HL-60 (cell line): ENCODE results near the gene HTR6.

ENCODE experiments used
- DNase-seq, 2 experiments: peaks; one replicate each; pipeline ENCODE4 v3.0.0-alpha.2; 2010 to 2020; ENCODE audit warnings: low read depth in 1 of 2, low spot score in 1 of 2
- H3K27ac ChIP-seq: fragments of 250-450 bp; sonication (Bioruptor Pico); replicated peaks from 2 replicates; pipeline ENCODE4 v1.5.1; 2020; ENCODE audit warnings: mild to moderate bottlenecking, moderate library complexity
- H3K27me3 ChIP-seq: fragments of 250-450 bp; sonication (Bioruptor Pico); 2 replicates; pipeline ENCODE4 v1.5.1; 2021; ENCODE audit warnings: mild to moderate bottlenecking, moderate library complexity; ENCODE audit not compliant: insufficient read depth, poor library complexity, severe bottlenecking
- H3K4me3 ChIP-seq: replicated peaks from 2 replicates; pipeline ENCODE4 v1.5.1; 2011; ENCODE audit warnings: mild to moderate bottlenecking, control low read depth, low read length; ENCODE audit not compliant: insufficient read depth
- GABPA ChIP-seq: IDR thresholded peaks from 2 replicates; pipeline ENCODE4 v1.6.1; 2012; ENCODE audit warnings: low read depth
- POLR2AphosphoS5 ChIP-seq: IDR thresholded peaks from 2 replicates; pipeline ENCODE4 v1.6.1; 2012; ENCODE audit warnings: low read depth
- REST ChIP-seq: IDR thresholded peaks from 2 replicates; pipeline ENCODE4 v1.6.1; 2012; ENCODE audit warnings: low read depth; ENCODE audit not compliant: insufficient replicate concordance
- SPI1 ChIP-seq: IDR thresholded peaks from 2 replicates; pipeline ENCODE4 v1.6.1; 2012; ENCODE audit warnings: low read depth, mild to moderate bottlenecking, borderline replicate concordance
- TF ChIP-seq, protein P1 (sequence below): IDR thresholded peaks from one replicate; pipeline ENCODE4 v1.5.1; 2011; ENCODE audit warnings: low read length, control low read depth, inconsistent platforms; ENCODE audit not compliant: insufficient read depth

The HTR6 gene

GRCh38 chr1:19694298-19694697, 29.6 kb downstream of the HTR6 start:
- Histone ChIP-seq H3K4me3 (no peak overlapping the region), H3K27me3 (no peaks in the 10 kb centered on the region), H3K27ac (no peak overlapping the region)
- DNase-seq = no peak
- no peak for TF ChIP-seq SPI1
- no peak for TF ChIP-seq REST
- TF ChIP-seq, protein P1, sequence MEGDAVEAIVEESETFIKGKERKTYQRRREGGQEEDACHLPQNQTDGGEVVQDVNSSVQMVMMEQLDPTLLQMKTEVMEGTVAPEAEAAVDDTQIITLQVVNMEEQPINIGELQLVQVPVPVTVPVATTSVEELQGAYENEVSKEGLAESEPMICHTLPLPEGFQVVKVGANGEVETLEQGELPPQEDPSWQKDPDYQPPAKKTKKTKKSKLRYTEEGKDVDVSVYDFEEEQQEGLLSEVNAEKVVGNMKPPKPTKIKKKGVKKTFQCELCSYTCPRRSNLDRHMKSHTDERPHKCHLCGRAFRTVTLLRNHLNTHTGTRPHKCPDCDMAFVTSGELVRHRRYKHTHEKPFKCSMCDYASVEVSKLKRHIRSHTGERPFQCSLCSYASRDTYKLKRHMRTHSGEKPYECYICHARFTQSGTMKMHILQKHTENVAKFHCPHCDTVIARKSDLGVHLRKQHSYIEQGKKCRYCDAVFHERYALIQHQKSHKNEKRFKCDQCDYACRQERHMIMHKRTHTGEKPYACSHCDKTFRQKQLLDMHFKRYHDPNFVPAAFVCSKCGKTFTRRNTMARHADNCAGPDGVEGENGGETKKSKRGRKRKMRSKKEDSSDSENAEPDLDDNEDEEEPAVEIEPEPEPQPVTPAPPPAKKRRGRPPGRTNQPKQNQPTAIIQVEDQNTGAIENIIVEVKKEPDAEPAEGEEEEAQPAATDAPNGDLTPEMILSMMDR = no peak
- no peak for TF ChIP-seq POLR2AphosphoS5
- TF ChIP-seq GABPA = no peak

- H3K27ac ChIP-seq = no peak overlapping the region
- DNase-seq = no peak
- no peaks in the 10 kb centered on the region for H3K27me3 ChIP-seq
- no peak overlapping the region for H3K4me3 ChIP-seq
- no peak for TF ChIP-seq GABPA
- TF ChIP-seq POLR2AphosphoS5 = no peak
- TF ChIP-seq, protein P1 = no peak
- TF ChIP-seq REST = no peak
- TF ChIP-seq SPI1 = no peak
Measured at GRCh38 chr1:19695772-19696171, 31.1 kb downstream of the HTR6 start.

- TF ChIP-seq, protein P1 = no peak
- no peak for TF ChIP-seq REST
- no peak for TF ChIP-seq SPI1
- TF ChIP-seq GABPA = no peak
- no peak for TF ChIP-seq POLR2AphosphoS5
- DNase-seq = no peak
- no peaks in the 10 kb centered on the region for H3K27me3 ChIP-seq
- H3K27ac ChIP-seq = no peak overlapping the region
- H3K4me3 ChIP-seq = no peak overlapping the region
Measured at GRCh38 chr1:19696820-19697219, 32.1 kb downstream of the HTR6 start.
